Nephron (organoid): Measurements from ENCODE around the gene ACAP3.

Experiments
- H3K27ac Mint-ChIP-seq, 3 experiments: 2 replicates each; pipeline ENCODE4 v1.8.0; 2020; ENCODE audit warnings: mixed read lengths in 3 of 3, mild to moderate bottlenecking in 2 of 3, moderate library complexity in 1 of 3
- H3K27me3 Mint-ChIP-seq: 2 replicates; pipeline ENCODE4 v1.8.0; 2021; ENCODE audit warnings: low read depth, mild to moderate bottlenecking, moderate library complexity, mixed read lengths
- H3K36me3 Mint-ChIP-seq: 2 replicates; pipeline ENCODE4 v1.8.0; 2020; ENCODE audit warnings: low read depth, mixed read lengths
- H3K4me1 Mint-ChIP-seq: 2 replicates; pipeline ENCODE4 v1.8.0; 2020; ENCODE audit warnings: mixed read lengths
- H3K4me3 Mint-ChIP-seq, 3 experiments: 2 replicates each; pipeline ENCODE4 v1.8.0; 2020; ENCODE audit warnings: mild to moderate bottlenecking in 3 of 3, mixed read lengths in 3 of 3, moderate library complexity in 2 of 3
- H3K9me3 Mint-ChIP-seq: 2 replicates; pipeline ENCODE4 v1.8.0; 2020; ENCODE audit warnings: mixed read lengths
- CTCF ChIP-seq, 3 experiments: fragments of 200-600 bp; sonication (generic); IDR thresholded peaks; one replicate each; pipeline ENCODE4 v1.5.0; 2021; ENCODE audit warnings: antibody characterized with exemption in 3 of 3; ENCODE audit not compliant: unreplicated experiment in 3 of 3

The ACAP3 gene

DNA sequence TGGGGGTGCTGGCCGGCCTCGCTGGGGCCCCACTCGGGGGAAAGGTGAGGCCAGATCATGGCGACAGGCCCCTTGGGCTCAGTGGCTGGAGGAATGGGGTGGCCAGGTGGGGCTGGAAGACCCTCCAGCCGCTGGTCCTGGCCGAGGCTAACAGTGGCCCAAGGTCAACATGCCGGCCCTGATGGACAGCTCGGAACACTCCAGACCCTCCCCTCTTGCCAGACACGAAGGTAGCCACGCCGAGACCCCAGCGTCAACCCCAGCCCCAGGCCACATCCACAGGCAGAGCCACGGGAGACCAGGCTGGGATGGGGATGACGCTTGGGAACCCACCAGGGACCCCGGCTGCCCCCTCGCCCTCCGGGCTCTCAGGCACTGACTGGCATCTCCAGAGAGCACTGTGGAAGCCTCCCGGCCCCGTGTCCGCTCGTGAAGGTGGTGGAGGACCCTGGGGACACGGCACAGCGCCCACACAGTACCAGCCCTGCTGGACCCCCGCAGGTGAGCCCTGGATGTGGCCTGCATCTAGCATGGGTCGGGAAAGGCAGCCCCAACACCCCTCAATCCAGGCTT is 60.3 kb downstream of the ACAP3 start:
- Mint-ChIP-seq H3K27me3 (peaks cover 9% of the 10 kb centered on the region), H3K4me1 (no peaks in the 10 kb centered on the region), H3K4me3 (no peak overlapping the region), H3K9me3 (no peaks in the 10 kb centered on the region), H3K36me3 (peaks cover 5% of the 10 kb centered on the region), H3K27ac (no peak overlapping the region)
- TF ChIP-seq CTCF (IDR thresholded peaks at IDR 0.05; ENCODE audit: unreplicated experiment in 3 of 3): no peak

DNA sequence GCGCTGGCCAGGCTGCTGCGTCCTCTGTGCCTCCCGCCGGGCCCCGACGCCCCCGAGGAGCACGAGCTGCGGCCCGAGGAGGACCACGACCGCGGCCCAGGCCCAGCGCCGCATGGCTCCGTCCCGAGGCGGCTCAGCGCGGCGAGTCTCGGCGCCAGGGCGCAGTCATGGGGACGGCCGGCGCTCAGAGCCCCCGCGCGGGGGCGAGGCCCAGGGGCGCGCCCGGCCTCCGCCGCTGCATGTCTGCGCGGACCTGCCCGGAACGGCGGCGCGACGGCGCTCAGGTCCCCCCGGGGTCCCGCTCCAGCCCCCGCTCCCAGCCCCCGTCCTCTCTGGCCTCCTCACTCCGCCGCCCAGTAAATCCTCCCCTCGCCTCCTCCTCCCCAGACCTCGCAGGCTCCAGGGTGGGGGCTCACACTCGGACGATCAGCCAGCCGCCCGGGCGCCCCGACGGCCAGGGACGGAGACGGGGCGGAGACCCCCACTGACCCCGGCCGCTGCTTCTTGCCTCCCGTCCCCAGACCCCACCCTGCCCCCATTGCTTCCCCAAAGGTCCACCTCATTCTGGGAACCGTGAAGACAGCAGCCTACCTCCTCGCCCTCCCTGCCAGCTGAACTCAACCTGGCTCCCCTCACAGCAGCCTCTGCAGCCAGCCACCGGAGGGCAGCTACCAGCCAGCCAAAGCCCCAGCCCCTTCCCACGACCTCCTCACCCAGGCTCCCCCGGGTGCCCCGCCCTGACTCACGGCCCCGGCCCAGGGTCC is 61.0 kb downstream of the ACAP3 start, which contains the start of gene C1QTNF12:
C1QTNF12 (minus strand) TSS at position 146 of the 764 bp plus-strand sequence; CDS start at position 114, 32 bp downstream.
- no peaks in the 10 kb centered on the region for H3K9me3 Mint-ChIP-seq
- TF ChIP-seq CTCF (IDR thresholded peaks at IDR 0.05; ENCODE audit: unreplicated experiment in 3 of 3): no peak
- no peak within 1 kb of the TSS for H3K27ac Mint-ChIP-seq
- no peaks in the 10 kb centered on the region for H3K4me1 Mint-ChIP-seq
- H3K36me3 Mint-ChIP-seq: no peaks in the 10 kb centered on the region
- H3K4me3 Mint-ChIP-seq: no peak within 1 kb of the TSS
- peaks cover 9% of the 10 kb centered on the region for H3K27me3 Mint-ChIP-seq

- no peak overlapping the region for H3K4me3 Mint-ChIP-seq
- TF ChIP-seq CTCF (IDR thresholded peaks at IDR 0.05; ENCODE audit: unreplicated experiment in 3 of 3): no peak
- no peaks in the 10 kb centered on the region for H3K36me3 Mint-ChIP-seq
- H3K27me3 Mint-ChIP-seq: peaks cover 9% of the 10 kb centered on the region
- no peak overlapping the region for H3K27ac Mint-ChIP-seq
- no peaks in the 10 kb centered on the region for H3K9me3 Mint-ChIP-seq
- H3K4me1 Mint-ChIP-seq: no peaks in the 10 kb centered on the region
Measured at GRCh38 chr1:1245817-1246576, 61.7 kb downstream of the ACAP3 start.

- TF ChIP-seq CTCF (IDR thresholded peaks at IDR 0.05; ENCODE audit: unreplicated experiment in 3 of 3): no peak
- H3K27ac Mint-ChIP-seq: no peak overlapping the region
- no peaks in the 10 kb centered on the region for H3K9me3 Mint-ChIP-seq
- H3K27me3 Mint-ChIP-seq: peaks cover 9% of the 10 kb centered on the region
- H3K36me3 Mint-ChIP-seq: no peaks in the 10 kb centered on the region
- no peaks in the 10 kb centered on the region for H3K4me1 Mint-ChIP-seq
- no peak overlapping the region for H3K4me3 Mint-ChIP-seq
Measured at GRCh38 chr1:1245178-1245816, 62.4 kb downstream of the ACAP3 start.

- H3K27ac Mint-ChIP-seq: no peak overlapping the region
- H3K9me3 Mint-ChIP-seq: no peaks in the 10 kb centered on the region
- H3K4me3 Mint-ChIP-seq: peak overlapping the region in 1 of 3 experiments; percentile 19
- no peak for TF ChIP-seq CTCF (IDR thresholded peaks at IDR 0.05; ENCODE audit: unreplicated experiment in 3 of 3)
- no peaks in the 10 kb centered on the region for H3K4me1 Mint-ChIP-seq
- H3K36me3 Mint-ChIP-seq: no peaks in the 10 kb centered on the region
- peaks cover 9% of the 10 kb centered on the region for H3K27me3 Mint-ChIP-seq
Measured at GRCh38 chr1:1244192-1244811, 63.4 kb downstream of the ACAP3 start.
